Trophoblast cell (in vitro differentiated cells and primary cell): ENCODE data around the gene ADAMTS13.

Experiments
- DNase-seq, 2 donors: peaks; one replicate each; pipeline ENCODE4 v3.0.0-alpha.2; 2016
- H2AFZ ChIP-seq: 2 replicates; pipeline ENCODE4 v1.6.1; 2013; ENCODE audit warnings: low read length, moderate library complexity, mild to moderate bottlenecking; ENCODE audit not compliant: insufficient read depth, poor library complexity
- H2AK5ac ChIP-seq: 2 replicates; pipeline ENCODE4 v1.6.1; 2013; ENCODE audit warnings: mild to moderate bottlenecking, low read length
- H2BK120ac ChIP-seq: 2 replicates; pipeline ENCODE4 v1.6.1; 2013; ENCODE audit warnings: low read length, mild to moderate bottlenecking, moderate library complexity; ENCODE audit not compliant: insufficient read depth, poor library complexity
- H2BK12ac ChIP-seq: 2 replicates; pipeline ENCODE4 v1.6.1; 2013; ENCODE audit warnings: mild to moderate bottlenecking, low read length, moderate library complexity
- H2BK5ac ChIP-seq: 2 replicates; pipeline ENCODE4 v1.6.1; 2013; ENCODE audit warnings: low read length, low read depth, moderate library complexity, mild to moderate bottlenecking; ENCODE audit not compliant: poor library complexity
- H3K14ac ChIP-seq: 2 replicates; pipeline ENCODE4 v1.6.1; 2013; ENCODE audit warnings: mild to moderate bottlenecking, low read length
- H3K18ac ChIP-seq: 2 replicates; pipeline ENCODE4 v1.6.1; 2013; ENCODE audit warnings: mild to moderate bottlenecking, low read length
- H3K23ac ChIP-seq: 2 replicates; pipeline ENCODE4 v1.6.1; 2013; ENCODE audit warnings: low read length
- H3K27ac ChIP-seq: 2 replicates; pipeline ENCODE4 v1.5.1; 2013; ENCODE audit warnings: low read depth, mild to moderate bottlenecking, inconsistent platforms, low read length, moderate library complexity
- H3K27me3 ChIP-seq: 2 replicates; pipeline ENCODE4 v1.6.1; 2013; ENCODE audit warnings: inconsistent platforms, mild to moderate bottlenecking, low read length, moderate library complexity; ENCODE audit not compliant: insufficient read depth
- H3K36me3 ChIP-seq, 2 experiments: 1 replicate in 1 of 2; 2 replicates in 1 of 2; pipeline ENCODE4 v1.6.1; 2013; ENCODE audit warnings: low read length in 2 of 2, mild to moderate bottlenecking in 2 of 2, moderate library complexity in 1 of 2; ENCODE audit not compliant: insufficient read depth in 2 of 2, control insufficient read depth in 1 of 2
- H3K4ac ChIP-seq: 2 replicates; pipeline ENCODE4 v1.6.1; 2013; ENCODE audit warnings: low read depth, mild to moderate bottlenecking, low read length, moderate library complexity
- H3K4me1 ChIP-seq, 2 experiments: 1 replicate in 1 of 2; 2 replicates in 1 of 2; pipeline ENCODE4 v1.6.1; 2013; ENCODE audit warnings: low read length in 2 of 2, mild to moderate bottlenecking in 2 of 2, moderate library complexity in 1 of 2; ENCODE audit not compliant: insufficient read depth in 2 of 2, control insufficient read depth in 1 of 2
- H3K4me2 ChIP-seq: 2 replicates; pipeline ENCODE4 v1.6.1; 2013; ENCODE audit warnings: inconsistent platforms, mild to moderate bottlenecking, low read length, moderate library complexity
- H3K4me3 ChIP-seq: 2 replicates; pipeline ENCODE4 v1.5.1; 2013; ENCODE audit warnings: mild to moderate bottlenecking, low read depth, low read length, inconsistent platforms
- H3K79me1 ChIP-seq: one replicate; pipeline ENCODE4 v1.6.1; 2013; ENCODE audit warnings: low read length
- H3K79me2 ChIP-seq: 2 replicates; pipeline ENCODE4 v1.6.1; 2013; ENCODE audit warnings: low read length, mild to moderate bottlenecking; ENCODE audit not compliant: control insufficient read depth, insufficient read depth, poor library complexity
- H3K9ac ChIP-seq: 2 replicates; pipeline ENCODE4 v1.6.1; 2013; ENCODE audit warnings: mild to moderate bottlenecking, low read length
- H3K9me3 ChIP-seq: 2 replicates; pipeline ENCODE4 v1.6.1; 2013; ENCODE audit warnings: low read depth, mild to moderate bottlenecking, control low read depth, inconsistent platforms, low read length; ENCODE audit not compliant: insufficient read depth
- H4K12ac ChIP-seq: 2 replicates; pipeline ENCODE4 v1.6.1; 2013; ENCODE audit warnings: low read depth, mild to moderate bottlenecking, low read length, moderate library complexity
- H4K8ac ChIP-seq: 2 replicates; pipeline ENCODE4 v1.6.1; 2013; ENCODE audit warnings: low read depth, mild to moderate bottlenecking, low read length, moderate library complexity
- H4K91ac ChIP-seq: one replicate; pipeline ENCODE4 v1.6.1; 2013; ENCODE audit warnings: low read depth, mild to moderate bottlenecking, low read length, moderate library complexity
- WGBS: extraction: QIAGEN DNeasy Blood & Tissue Kit; methylation state at CpG from one replicate; pipeline ENCODE4 v1.1.7; 2013; ENCODE audit warnings: missing lambda C conversion rate; ENCODE audit not compliant: insufficient read length, insufficient coverage; ENCODE audit errors: extremely low coverage; 5-methylcytosine and 5-hydroxymethylcytosine counted together

ADAMTS13 gene

GRCh38 chr9:133483611-133484010 lies 61.4 kb downstream of the ADAMTS13 start:
- no peak overlapping the region for H2AK5ac ChIP-seq
- no peak for DNase-seq
- no peaks in the 10 kb centered on the region for H3K27me3 ChIP-seq
- no peak overlapping the region for H2AFZ ChIP-seq
- peaks cover 5 to 12% of the 10 kb centered on the region in 2 experiments for H3K4me1 ChIP-seq
- no peak overlapping the region for H3K18ac ChIP-seq
- H3K4ac ChIP-seq = no peak overlapping the region
- no peak overlapping the region for H3K9ac ChIP-seq
- H3K14ac ChIP-seq = no peak overlapping the region
- no peak overlapping the region for H3K4me2 ChIP-seq
- WGBS = no CpG with 5 or more reads among the region's 9 CpGs
- no peak overlapping the region for H2BK12ac ChIP-seq
- no peak overlapping the region for H4K91ac ChIP-seq
- H3K36me3 ChIP-seq = no peaks in the 10 kb centered on the region
- no peak overlapping the region for H3K4me3 ChIP-seq
- no peak overlapping the region for H2BK120ac ChIP-seq
- peaks cover 3% of the 10 kb centered on the region for H3K79me1 ChIP-seq
- H4K8ac ChIP-seq = no peak overlapping the region
- H3K79me2 ChIP-seq = no peaks in the 10 kb centered on the region
- no peak overlapping the region for H3K23ac ChIP-seq
- H3K27ac ChIP-seq = no peak overlapping the region
- peaks cover 2% of the 10 kb centered on the region for H3K9me3 ChIP-seq
- no peak overlapping the region for H4K12ac ChIP-seq
- H2BK5ac ChIP-seq = no peak overlapping the region

GRCh38 chr9:133484671-133485437 lies 62.7 kb downstream of the ADAMTS13 start:
- no peak overlapping the region for H4K91ac ChIP-seq
- H3K14ac ChIP-seq = no peak overlapping the region
- H3K79me2 ChIP-seq = no peaks in the 10 kb centered on the region
- H3K23ac ChIP-seq = no peak overlapping the region
- H2AFZ ChIP-seq = no peak overlapping the region
- H3K4ac ChIP-seq = no peak overlapping the region
- no peak overlapping the region for H4K12ac ChIP-seq
- WGBS = no CpG with 5 or more reads among the region's 22 CpGs
- no peak overlapping the region for H3K9ac ChIP-seq
- H3K9me3 ChIP-seq = peaks cover 2% of the 10 kb centered on the region
- H3K79me1 ChIP-seq = no peaks in the 10 kb centered on the region
- no peak overlapping the region for H3K27ac ChIP-seq
- no peak overlapping the region for H3K4me2 ChIP-seq
- no peak overlapping the region for H2BK12ac ChIP-seq
- DNase-seq = peak in 1 of 2 donors; percentile 48
- H3K36me3 ChIP-seq = no peaks in the 10 kb centered on the region
- no peak overlapping the region for H3K4me3 ChIP-seq
- H2BK120ac ChIP-seq = no peak overlapping the region
- H4K8ac ChIP-seq = no peak overlapping the region
- no peak overlapping the region for H3K18ac ChIP-seq
- no peak overlapping the region for H2BK5ac ChIP-seq
- no peak overlapping the region for H2AK5ac ChIP-seq
- peaks cover 0 to 7% of the 10 kb centered on the region in 2 experiments for H3K4me1 ChIP-seq
- no peaks in the 10 kb centered on the region for H3K27me3 ChIP-seq

- Histone ChIP-seq H4K8ac (no peak overlapping the region), H2AK5ac (no peak overlapping the region), H2AFZ (no peak overlapping the region), H4K91ac (no peak overlapping the region), H4K12ac (no peak overlapping the region), H3K9me3 (peaks cover 2% of the 10 kb centered on the region), H3K18ac (no peak overlapping the region), H2BK120ac (no peak overlapping the region), H3K27me3 (no peaks in the 10 kb centered on the region), H2BK5ac (no peak overlapping the region), H3K4ac (no peak overlapping the region), H3K9ac (no peak overlapping the region), H3K14ac (no peak overlapping the region), H3K4me2 (no peak overlapping the region), H3K23ac (no peak overlapping the region), H2BK12ac (no peak overlapping the region), H3K36me3 (no peaks in the 10 kb centered on the region), H3K79me1 (no peaks in the 10 kb centered on the region), H3K4me1 (peaks cover 0 to 7% of the 10 kb centered on the region in 2 experiments), H3K79me2 (no peaks in the 10 kb centered on the region), H3K4me3 (no peak overlapping the region), H3K27ac (no peak overlapping the region)
- DNase-seq = no peak
- no CpG with 5 or more reads among the region's 25 CpGs for WGBS
These were observed 63.5 kb downstream of the ADAMTS13 start for GRCh38 chr9:133485531-133486260.

- Histone ChIP-seq H3K79me1 (no peaks in the 10 kb centered on the region), H3K14ac (no peak overlapping the region), H4K12ac (no peak overlapping the region), H3K9me3 (peaks cover 2% of the 10 kb centered on the region), H3K4me2 (no peak overlapping the region), H3K4ac (no peak overlapping the region), H3K4me3 (no peak overlapping the region), H4K91ac (no peak overlapping the region), H3K9ac (no peak overlapping the region), H3K4me1 (peaks cover 0 to 7% of the 10 kb centered on the region in 2 experiments), H4K8ac (no peak overlapping the region), H3K36me3 (no peaks in the 10 kb centered on the region), H3K27ac (no peak overlapping the region), H3K23ac (no peak overlapping the region), H3K27me3 (no peaks in the 10 kb centered on the region), H2AK5ac (no peak overlapping the region), H2BK5ac (no peak overlapping the region), H3K79me2 (no peaks in the 10 kb centered on the region), H2BK120ac (no peak overlapping the region), H3K18ac (no peak overlapping the region), H2AFZ (no peak overlapping the region), H2BK12ac (no peak overlapping the region)
- WGBS = no CpG with 5 or more reads among the region's 8 CpGs
- no peak for DNase-seq
These were observed 65.2 kb downstream of the ADAMTS13 start for GRCh38 chr9:133487331-133487725.
